ENCODE data around the gene LRRFIP1. TPM values are rescaled to one million over a fixed set of nuclear protein-coding genes. Genes with fewer than 3 reads are reported as not detected.
A peak's percentile ranks its signal among the peaks of the same experiment; 100 is the strongest.

LRRFIP1 gene
- polyA plus RNA-seq, 1 of the 3 experiments (the other 2 are of a cell fraction), result 47.3 TPM

GRCh38 chr2:237618449-237618848 lies 8.9 kb upstream of the LRRFIP1 start (continued):
- TF ChIP-seq ZBTB33 (IDR thresholded peaks at IDR 0.05; ENCODE audit: borderline replicate concordance, low read depth) (no peak), RFX5 (IDR thresholded peaks at IDR 0.05; ENCODE audit: low read length) (no peak), GABPA (IDR thresholded peaks at IDR 0.05; ENCODE audit: low read depth) (no peak), TCF12 (IDR thresholded peaks at IDR 0.05) (peak; percentile 32; the same call in 1 of the 2 replicates)

- Histone ChIP-seq H3K4me2 (no peak overlapping the region), H4K20me1 (ENCODE audit: insufficient read depth) (no peaks in the 10 kb centered on the region), H3K4me3 (ENCODE audit: low read depth in 2 of 2, low read length in 1 of 2) (no peak overlapping the region), H3K36me3 (replicated peaks in 1 of 2; ENCODE audit: control insufficient read depth in 1 of 2, insufficient read depth in 2 of 2, low read length in 1 of 2) (no peaks in the 10 kb centered on the region), H3K27ac (ENCODE audit: low read depth in 2 of 2, low read length in 1 of 2) (no peak overlapping the region), H3K79me2 (ENCODE audit: insufficient read depth) (peaks cover 8% of the 10 kb centered on the region), H3K4me1 (ENCODE audit: control insufficient read depth in 1 of 2, insufficient read depth in 2 of 2, low read depth in 1 of 2, low read length in 1 of 2) (peaks cover 3 to 9% of the 10 kb centered on the region in 2 experiments; a peak in 2 of 4 replicates), H3K9ac (no peak overlapping the region), H2AFZ (ENCODE audit: low read depth) (no peak overlapping the region), H3F3A (replicated peaks; ENCODE audit: insufficient read depth) (peaks cover 10% of the 10 kb centered on the region), H3K9me2 (no peaks in the 10 kb centered on the region), H3K27me3 (ENCODE audit: insufficient read depth) (no peaks in the 10 kb centered on the region), H3K9me3 (no peaks in the 10 kb centered on the region)
- POLR2A ChIA-PET, result no interaction called here
- no peak for DNase-seq
- WGBS (ENCODE audit: low lambda C conversion rate), result 86% methylated on average over 12 of the region's 13 CpGs
- CTCF ChIA-PET, result interaction anchor here (0.7 to 2.0 kb wide), 5 partner anchors 10 to 122 kb away, joined by 3 to 5 read pairs (median 4); no protein-coding TSS in a partner anchor
- TF ChIP-seq USF1 (IDR thresholded peaks at IDR 0.05; ENCODE audit: borderline replicate concordance, low read depth), result no peak
- no peak for TF ChIP-seq NFIC (IDR thresholded peaks at IDR 0.05; ENCODE audit: borderline replicate concordance)
- no peak for TF ChIP-seq JUND (IDR thresholded peaks at IDR 0.05)
- no peak for TF ChIP-seq FOXM1 (IDR thresholded peaks at IDR 0.05; ENCODE audit: low read depth)
- TF ChIP-seq GATA2 (CRISPR knock-in tag; IDR thresholded peaks at IDR 0.05), result no peak
- TF ChIP-seq ZBTB33 (IDR thresholded peaks at IDR 0.05; ENCODE audit: borderline replicate concordance, low read depth), result no peak
- no peak for TF ChIP-seq RFX5 (IDR thresholded peaks at IDR 0.05; ENCODE audit: low read length)
Measured at GRCh38 chr2:237623428-237624403, 3.7 kb upstream of the LRRFIP1 start.

All from SK-N-SH (cell line).